Measurements from ENCODE around the gene SLU7. TPM values are rescaled to one million over a fixed set of nuclear protein-coding genes. Genes with fewer than 3 reads are reported as not detected.

SLU7 gene
- total RNA-seq, 1 experiment from 2014 or later, result 33.3 TPM

DNA sequence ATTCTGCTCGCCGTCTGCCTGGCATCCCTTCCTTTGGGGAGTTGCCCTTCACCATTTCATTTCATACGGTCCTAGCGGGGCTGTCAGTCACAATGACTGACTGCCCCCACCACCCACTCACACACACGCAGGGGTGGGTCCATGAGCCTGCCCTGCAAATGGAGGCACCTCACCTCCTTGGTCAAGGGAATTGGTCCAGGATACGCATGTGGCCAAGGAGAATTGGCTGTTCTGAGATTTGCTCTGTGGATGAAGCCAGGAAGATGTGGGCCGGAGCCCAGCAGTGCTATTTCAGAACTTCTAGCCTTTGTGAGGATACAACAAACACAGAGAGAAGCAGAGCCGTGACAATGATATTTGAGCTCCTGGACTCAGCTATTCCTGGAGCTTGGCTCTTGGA lies 65.5 kb downstream of the SLU7 start:
- Histone ChIP-seq H3K27ac (ENCODE audit: insufficient read length, low read depth, low read length) (no peak overlapping the region), H3K9me3 (ENCODE audit: control insufficient read depth, low read depth, low read length) (no peaks in the 10 kb centered on the region), H3K4me1 (ENCODE audit: insufficient read depth, low read length) (no peaks in the 10 kb centered on the region), H3K4ac (ENCODE audit: low read depth, low read length) (no peak overlapping the region), H3K23me2 (ENCODE audit: insufficient read length, low read depth, low read length, poor library complexity, severe bottlenecking) (no peaks in the 10 kb centered on the region), H3K27me3 (ENCODE audit: insufficient read depth, low read length) (no peaks in the 10 kb centered on the region), H3K23ac (ENCODE audit: insufficient read length, low read depth, low read length) (no peak overlapping the region), H2BK15ac (ENCODE audit: low read depth, low read length) (no peak overlapping the region), H2AFZ (ENCODE audit: low read length) (no peak overlapping the region), H2BK12ac (ENCODE audit: insufficient read length, low read depth, low read length) (no peak overlapping the region), H4K8ac (replicated peaks; ENCODE audit: insufficient read length, low read depth, low read length) (no peak overlapping the region), H2BK5ac (ENCODE audit: insufficient read length, low read length) (no peak overlapping the region), H4K5ac (ENCODE audit: insufficient read length, low read depth, low read length) (no peak overlapping the region), H2BK20ac (ENCODE audit: low read depth, low read length, poor library complexity, severe bottlenecking) (no peak overlapping the region), H4K91ac (ENCODE audit: insufficient read length, low read depth, low read length) (no peak overlapping the region), H3K18ac (ENCODE audit: insufficient read length, low read depth, low read length) (no peak overlapping the region), H3K56ac (ENCODE audit: insufficient read length, low read depth, low read length) (no peak overlapping the region), H4K20me1 (ENCODE audit: control insufficient read depth, insufficient read depth, insufficient read length) (no peaks in the 10 kb centered on the region), H3K79me1 (ENCODE audit: insufficient read depth, low read depth, low read length, poor library complexity, severe bottlenecking) (no peaks in the 10 kb centered on the region), H3K79me2 (ENCODE audit: insufficient read depth, low read length) (no peaks in the 10 kb centered on the region), H3K4me2 (ENCODE audit: insufficient read depth, insufficient read length, low read length) (no peak overlapping the region), H3T11ph (ENCODE audit: low read length) (no peak overlapping the region), H3K9ac (ENCODE audit: extremely low read depth, insufficient read length, low read length) (no peak overlapping the region), H2BK120ac (ENCODE audit: low read depth, low read length, poor library complexity, severe bottlenecking) (no peak overlapping the region), H2AK5ac (ENCODE audit: insufficient read length, low read length) (no peak overlapping the region), H3K14ac (ENCODE audit: insufficient read depth, low read length) (no peak overlapping the region)
- H3K36me3 Mint-ChIP-seq (ENCODE audit: insufficient read depth in 1 of 3, low read depth in 3 of 3), result no peaks in the 10 kb centered on the region
- peak; percentile 65 for DNase-seq
- peaks cover 0 to 5% of the 10 kb centered on the region in 2 experiments; a peak in 2 of 4 replicates for H3K4me1 Mint-ChIP-seq
- no peak overlapping the region for H3K4me3 Mint-ChIP-seq
- TF ChIP-seq CTCF (conservative IDR thresholded peaks at IDR 0.05), result no peak
- peaks cover 2% of the 10 kb centered on the region for H3K27me3 Mint-ChIP-seq (ENCODE audit: low read depth)
- H3K9me3 Mint-ChIP-seq, result no peaks in the 10 kb centered on the region
- no CpG with 5 or more reads among the region's 8 CpGs for WGBS (ENCODE audit: extremely low coverage, insufficient read length, low lambda C conversion rate)
- no peak overlapping the region for H3K27ac Mint-ChIP-seq

All from H9 (cell line).